Pancreas (tissue), 10 donors: ENCODE measurements around the gene ZNF429. TPM values are rescaled to one million over a fixed set of nuclear protein-coding genes. Genes with fewer than 3 reads are reported as not detected.

Source experiments
- ATAC-seq, 4 donors: fragments of 200-7000 bp; cut with Tn5 transposase; one replicate each; pipeline versions ENCODE4 v1.8.0 to v1.9.1; 2020; ENCODE audit warnings: mild to moderate bottlenecking in 4 of 4, moderate library complexity in 4 of 4
- DNase-seq, 6 donors: peaks; one replicate each; pipeline ENCODE4 v3.0.0-alpha.2; 2020
- FAIRE-seq: peaks from 2 replicates; lab custom pipeline; 2012; peaks lifted over from hg19 to GRCh38; lab: Jason Lieb, UNC
- H3K27ac ChIP-seq, 4 donors: fragments of 200-600 bp; sonication (generic); 1 replicate in 3 of 4; 2 replicates in 1 of 4; pipeline versions ENCODE4 v1.5.0 to v1.8.0; 2020
- H3K27me3 ChIP-seq, 4 donors: fragments of 200-600 bp; one replicate each; pipeline ENCODE4 v1.8.0; 2021
- H3K36me3 ChIP-seq, 3 donors: fragments of 200-600 bp; sonication (generic) in 1 of 3; one replicate each; pipeline versions ENCODE4 v1.5.0 to v1.8.0; 2020 to 2021
- H3K4me1 ChIP-seq, 3 donors: fragments of 200-600 bp; one replicate each; pipeline ENCODE4 v1.8.0; 2021
- H3K4me3 ChIP-seq, 4 donors: fragments of 200-600 bp; sonication (generic) in 2 of 4; one replicate each; pipeline versions ENCODE4 v1.5.0 to v1.8.0; 2020 to 2021
- H3K9me3 ChIP-seq, 4 donors: fragments of 200-600 bp; one replicate each; pipeline ENCODE4 v1.8.0; 2021
- WGBS, 2 donors: extraction: QIAGEN DNeasy Blood & Tissue Kit; methylation state at CpG; one replicate each; pipeline ENCODE4 v1.1.7; 2013; 5-methylcytosine and 5-hydroxymethylcytosine counted together
- intact Hi-C, 3 donors: fragments of 100-400 bp; cut with DNase I; formaldehyde crosslinking; loops; one replicate each; pipeline versions ENCODE4 v1.11.1 to v1.14.2; 2022
- polyA plus RNA-seq, 2 donors: library from polyadenylated mRNA; stranded (reverse); fragments of 200-250 nt; gene quantifications; one replicate each; pipeline ENCODE4 v1.2.3, GENCODE V29; 2013
- total RNA-seq, 6 donors: library from RNA; stranded (reverse); fragmentation: NEBNext Ultra II Directional in 4 of 6; extraction: Animal tissue kit (Norgen Biotek cat#: 25700) in 4 of 6; gene quantifications; one replicate each; pipeline versions ENCODE4 v1.2.1 to v1.2.4, GENCODE V29; 2021 to 2023
- TF ChIP-seq, protein P1 (sequence below), 4 donors: fragments of 200-600 bp; sonication (generic) in 3 of 4; IDR thresholded peaks; one replicate each; pipeline versions ENCODE4 v1.5.0 to v1.8.0; 2021; ENCODE audit warnings: antibody characterized with exemption in 4 of 4
- donor health status: healthy with polysubstance abuse.
- donor health status: DM: no; HTN: no; CAD: no; lungs with moderate emphysema.
- donor health status: DM: no; HTN: no; CAD: no.
- donor health status: control.
- donor health status: control.
- donor health status: Bipolar disorder and iron deficiency.
- donor health status: DM: yes; HTN: yes; CAD: no.
- donor health status: DM: no; HTN: no; CAD: no.
- donor health status: DM: no; HTN: no; CAD: no.
- donor health status: DM: yes; HTN: yes; CAD: no.

The ZNF429 gene
- total and polyA plus RNA-seq, 8 donors, result 6.8 to 12.6 (median 9.9) TPM

- DNase-seq, result no peak
- Histone ChIP-seq H3K4me1 (no peaks in the 10 kb centered on the region), H3K9me3 (no peaks in the 10 kb centered on the region), H3K36me3 (no peaks in the 10 kb centered on the region), H3K27ac (no peak overlapping the region), H3K4me3 (no peak overlapping the region), H3K27me3 (no peaks in the 10 kb centered on the region)
- TF ChIP-seq, protein P1, sequence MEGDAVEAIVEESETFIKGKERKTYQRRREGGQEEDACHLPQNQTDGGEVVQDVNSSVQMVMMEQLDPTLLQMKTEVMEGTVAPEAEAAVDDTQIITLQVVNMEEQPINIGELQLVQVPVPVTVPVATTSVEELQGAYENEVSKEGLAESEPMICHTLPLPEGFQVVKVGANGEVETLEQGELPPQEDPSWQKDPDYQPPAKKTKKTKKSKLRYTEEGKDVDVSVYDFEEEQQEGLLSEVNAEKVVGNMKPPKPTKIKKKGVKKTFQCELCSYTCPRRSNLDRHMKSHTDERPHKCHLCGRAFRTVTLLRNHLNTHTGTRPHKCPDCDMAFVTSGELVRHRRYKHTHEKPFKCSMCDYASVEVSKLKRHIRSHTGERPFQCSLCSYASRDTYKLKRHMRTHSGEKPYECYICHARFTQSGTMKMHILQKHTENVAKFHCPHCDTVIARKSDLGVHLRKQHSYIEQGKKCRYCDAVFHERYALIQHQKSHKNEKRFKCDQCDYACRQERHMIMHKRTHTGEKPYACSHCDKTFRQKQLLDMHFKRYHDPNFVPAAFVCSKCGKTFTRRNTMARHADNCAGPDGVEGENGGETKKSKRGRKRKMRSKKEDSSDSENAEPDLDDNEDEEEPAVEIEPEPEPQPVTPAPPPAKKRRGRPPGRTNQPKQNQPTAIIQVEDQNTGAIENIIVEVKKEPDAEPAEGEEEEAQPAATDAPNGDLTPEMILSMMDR (IDR thresholded peaks at IDR 0.05), result no peak
- no peak for FAIRE-seq
- intact Hi-C loops, result loop anchor here in 1 of 3 donors (10.0 kb wide), 1 partner anchor 194 kb away; no protein-coding TSS in a partner anchor
- ATAC-seq, result no peak
- 71 to 73% methylated on average over 4 of the region's 4 CpGs for WGBS, 2 donors
Measured at GRCh38 chr19:21491146-21491545, 14.3 kb upstream of the ZNF429 start.

GRCh38 chr19:21492947-21493906, 12.2 kb upstream of the ZNF429 start:
- Histone ChIP-seq H3K4me3 (no peak overlapping the region), H3K27me3 (no peaks in the 10 kb centered on the region), H3K36me3 (no peaks in the 10 kb centered on the region), H3K27ac (no peak overlapping the region), H3K4me1 (no peaks in the 10 kb centered on the region), H3K9me3 (no peaks in the 10 kb centered on the region)
- no peak for DNase-seq
- ATAC-seq, result peak in 3 of 4 donors; percentile 25 to 77 (median 42)
- intact Hi-C loops, result loop anchor here in 1 of 3 donors (10.0 kb wide), 1 partner anchor 192 kb away; no protein-coding TSS in a partner anchor
- 91 to 94% methylated on average over 9 of the region's 9 CpGs for WGBS, 2 donors
- TF ChIP-seq, protein P1 (IDR thresholded peaks at IDR 0.05), result no peak
- FAIRE-seq, result no peak

- Histone ChIP-seq H3K4me1 (no peaks in the 10 kb centered on the region), H3K27me3 (no peaks in the 10 kb centered on the region), H3K36me3 (no peaks in the 10 kb centered on the region), H3K27ac (no peak overlapping the region), H3K9me3 (no peaks in the 10 kb centered on the region), H3K4me3 (no peak overlapping the region)
- ATAC-seq, result no peak
- 89 to 90% methylated on average over 4 of the region's 4 CpGs for WGBS, 2 donors
- TF ChIP-seq, protein P1 (IDR thresholded peaks at IDR 0.05), result no peak
- intact Hi-C loops, result loop anchor here in 1 of 3 donors (10.0 kb wide), 1 partner anchor 188 kb away; no protein-coding TSS in a partner anchor
- no peak for FAIRE-seq
- DNase-seq, result no peak
Measured at GRCh38 chr19:21496876-21497275, 8.5 kb upstream of the ZNF429 start.

- Histone ChIP-seq H3K27ac (no peak overlapping the region), H3K4me1 (no peaks in the 10 kb centered on the region), H3K4me3 (no peak overlapping the region), H3K27me3 (no peaks in the 10 kb centered on the region), H3K9me3 (no peaks in the 10 kb centered on the region), H3K36me3 (no peaks in the 10 kb centered on the region)
- DNase-seq (no peak), ATAC-seq (no peak), FAIRE-seq (no peak)
- WGBS, 2 donors, result 70 to 97% methylated on average over 2 of the region's 2 CpGs
- intact Hi-C loops, result loop anchor here in 1 of 3 donors (10.0 kb wide), 1 partner anchor 186 kb away; no protein-coding TSS in a partner anchor
- TF ChIP-seq, protein P1 (IDR thresholded peaks at IDR 0.05), result no peak
Measured at GRCh38 chr19:21498651-21499050, 6.8 kb upstream of the ZNF429 start.
